GM19240 (cell line): Measurements from ENCODE around the gene MYO5B.

Experiments used
- DNase-seq: peaks from one replicate; pipeline ENCODE4 v3.0.0; 2011; ENCODE audit warnings: low spot score; ENCODE audit not compliant: insufficient read length

The MYO5B gene

DNA sequence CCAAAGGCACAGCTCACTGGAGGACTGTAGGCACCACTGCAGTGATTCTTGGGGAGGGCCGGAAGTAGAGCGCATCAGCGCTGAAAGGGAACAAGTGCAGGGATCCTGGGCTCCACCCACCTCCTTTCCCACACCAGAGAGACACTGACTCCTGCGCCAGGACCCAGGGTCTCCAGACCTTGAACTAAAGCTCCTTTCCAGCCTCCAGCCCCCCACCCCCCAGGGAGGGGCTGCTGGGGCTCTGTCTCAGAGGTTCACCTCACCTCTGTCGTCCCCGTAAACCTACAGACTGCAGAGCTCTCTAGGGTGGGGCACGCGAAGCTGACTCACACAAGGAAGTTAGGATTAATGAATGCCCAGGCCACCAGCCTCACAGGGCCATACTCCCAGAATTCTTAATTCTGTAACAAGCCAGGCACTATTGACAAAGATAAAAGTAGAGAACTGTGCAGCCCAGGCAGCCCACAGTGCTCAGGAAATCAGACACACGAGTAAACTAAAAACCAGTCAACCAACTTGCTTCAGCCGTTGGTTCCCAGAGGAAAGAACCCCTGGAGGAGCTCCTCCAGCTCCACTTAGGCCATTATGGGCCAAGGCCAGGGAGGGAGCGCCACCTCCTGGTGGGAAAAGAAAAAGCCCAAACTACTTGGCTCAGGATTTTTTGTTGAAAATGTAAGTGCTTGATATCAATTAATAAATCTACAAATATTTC is 336.5 kb downstream of the MYO5B start:
- peak; percentile 31 for DNase-seq

DNA sequence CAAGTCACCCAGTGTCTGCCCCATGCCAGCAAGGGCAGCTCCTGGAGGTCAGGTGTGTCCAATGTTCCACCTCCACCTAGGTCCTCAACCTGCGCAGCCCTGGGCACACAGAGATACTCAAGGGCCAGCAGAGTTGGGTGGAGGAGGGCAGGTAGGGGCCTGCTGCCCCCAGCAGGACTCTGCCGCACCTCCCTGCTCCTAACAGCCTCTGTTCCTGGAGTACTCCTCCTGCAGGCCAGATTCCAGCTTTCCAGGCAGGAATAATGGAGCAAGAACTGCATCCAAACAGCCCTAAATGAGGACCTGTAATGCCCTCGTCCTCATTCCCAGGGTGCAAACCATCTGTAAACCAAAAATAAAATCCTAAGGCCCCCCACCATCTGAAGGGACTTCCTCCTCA is 337.2 kb downstream of the MYO5B start:
- no peak for DNase-seq

DNA sequence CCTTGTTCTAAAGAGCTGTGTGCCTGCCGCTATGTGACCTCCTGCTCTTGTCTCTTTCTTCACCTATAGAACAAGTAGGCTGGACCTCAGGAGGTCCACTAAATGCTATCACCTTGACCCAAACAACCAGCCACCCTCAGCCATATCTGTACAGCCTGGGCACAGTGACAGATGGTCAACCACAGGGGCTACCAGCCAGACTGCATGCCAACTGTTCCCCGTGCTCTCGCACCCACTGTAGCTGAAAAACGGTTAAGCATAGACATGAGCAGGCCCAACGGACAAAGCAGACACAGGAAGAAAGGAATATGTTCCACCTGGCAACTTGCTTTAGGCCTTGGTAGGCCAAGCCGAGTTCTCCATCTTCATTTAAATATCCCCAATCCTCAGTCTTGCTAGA is 338.5 kb downstream of the MYO5B start:
- DNase-seq = no peak

DNA sequence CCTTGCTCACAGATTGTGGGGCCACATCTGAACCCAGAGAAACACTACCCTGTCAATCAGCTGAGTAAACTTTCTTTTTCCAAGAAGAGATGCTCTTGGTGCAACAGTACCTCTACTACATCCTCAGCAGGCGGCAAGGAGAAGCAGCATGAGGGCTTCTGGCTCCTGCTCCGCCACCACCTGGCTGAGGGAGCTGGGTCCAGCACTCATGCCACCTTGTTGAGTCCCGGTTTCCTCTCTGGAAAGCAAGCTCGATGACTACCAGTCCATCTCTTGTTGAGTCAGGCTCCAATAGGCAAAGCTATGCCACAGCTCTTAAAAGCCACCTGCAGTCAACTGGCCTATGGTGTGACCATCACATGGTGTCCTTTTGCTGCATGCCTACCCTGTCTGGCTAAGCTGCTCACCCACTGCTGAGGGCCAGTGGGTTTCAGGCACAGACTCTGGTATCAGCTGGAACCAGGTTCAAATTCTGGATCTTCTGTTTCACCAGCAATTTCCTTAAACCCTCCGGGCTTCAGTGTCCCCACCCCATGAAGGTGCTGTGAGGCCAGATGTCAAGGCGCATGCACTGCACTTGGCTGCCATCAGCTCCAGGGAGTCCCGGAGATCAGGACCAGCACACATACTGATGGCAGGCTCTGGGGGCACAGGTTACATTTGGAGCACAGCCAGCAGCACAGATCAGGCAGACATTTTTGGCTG is 339.1 kb downstream of the MYO5B start:
- no peak for DNase-seq

- DNase-seq = no peak
Measured at GRCh38 chr18:49854681-49855080, 340.3 kb downstream of the MYO5B start.

- no peak for DNase-seq
Measured at GRCh38 chr18:49853436-49853835, 341.5 kb downstream of the MYO5B start.

GRCh38 chr18:49853011-49853410 is 341.9 kb downstream of the MYO5B start:
- no peak for DNase-seq

DNA sequence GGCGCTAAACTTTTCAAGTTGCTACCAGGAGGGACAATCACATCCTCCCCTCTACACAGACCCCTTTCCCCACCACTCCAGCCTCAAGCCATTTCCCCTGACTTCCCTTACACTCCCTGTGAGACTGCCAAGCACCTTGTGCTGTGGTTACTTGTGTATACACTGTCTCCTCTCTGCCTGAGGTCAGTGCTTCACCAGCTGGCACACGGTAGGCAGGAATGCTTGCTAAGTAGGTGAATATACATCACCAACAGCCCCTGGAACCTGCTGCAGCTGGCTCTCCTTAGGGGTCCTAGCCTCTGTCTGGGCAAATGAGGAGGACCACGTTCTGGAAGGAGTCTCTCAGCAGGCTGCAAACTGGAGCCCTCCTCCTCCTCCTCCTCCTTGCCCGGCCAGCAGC is 343.3 kb downstream of the MYO5B start:
- DNase-seq = no peak

GRCh38 chr18:49850636-49851035 is 344.3 kb downstream of the MYO5B start:
- no peak for DNase-seq

DNA sequence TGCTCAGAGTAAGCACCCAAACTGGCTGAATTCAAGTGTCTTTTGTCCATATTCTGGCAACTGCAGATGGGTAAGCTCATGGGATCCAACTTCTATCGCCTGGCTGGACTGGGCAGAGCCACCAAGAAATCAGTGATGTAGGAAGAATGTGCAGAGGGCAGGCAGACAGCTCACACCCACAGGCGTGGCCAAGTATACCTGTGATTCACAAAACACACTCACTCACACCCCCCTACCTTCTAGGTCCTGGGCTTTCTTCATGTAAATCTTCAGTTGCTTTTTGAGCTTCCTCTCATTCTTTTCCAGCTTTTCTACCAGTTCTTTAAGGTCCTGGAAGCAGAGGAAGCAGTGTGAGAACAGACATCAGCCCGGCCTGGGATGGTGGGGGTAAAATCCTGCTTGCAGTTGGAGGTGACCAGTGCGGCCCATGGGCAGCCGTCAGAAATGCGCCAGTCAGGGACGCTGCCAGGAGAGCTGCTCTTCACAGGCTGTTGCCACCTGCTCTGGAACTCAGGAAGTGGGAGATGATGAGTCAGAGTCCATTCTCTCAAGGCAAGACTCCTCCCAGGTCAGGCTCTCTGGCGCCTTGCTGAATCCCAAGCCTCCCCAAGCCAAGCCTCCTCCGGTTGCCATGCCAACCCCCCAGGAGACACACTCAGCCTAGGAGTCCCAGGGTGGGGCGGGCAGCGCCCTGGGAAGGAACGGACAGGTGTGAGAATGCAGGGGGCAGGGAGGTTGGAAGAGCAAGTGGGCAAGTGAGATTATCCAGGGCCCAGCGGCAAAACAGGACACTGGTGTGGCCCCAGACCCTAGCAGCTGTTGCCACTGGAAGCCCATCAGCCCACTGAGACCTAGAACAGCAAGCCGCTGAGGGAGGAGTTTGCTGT is 345.4 kb downstream of the MYO5B start:
- no peak for DNase-seq

DNA sequence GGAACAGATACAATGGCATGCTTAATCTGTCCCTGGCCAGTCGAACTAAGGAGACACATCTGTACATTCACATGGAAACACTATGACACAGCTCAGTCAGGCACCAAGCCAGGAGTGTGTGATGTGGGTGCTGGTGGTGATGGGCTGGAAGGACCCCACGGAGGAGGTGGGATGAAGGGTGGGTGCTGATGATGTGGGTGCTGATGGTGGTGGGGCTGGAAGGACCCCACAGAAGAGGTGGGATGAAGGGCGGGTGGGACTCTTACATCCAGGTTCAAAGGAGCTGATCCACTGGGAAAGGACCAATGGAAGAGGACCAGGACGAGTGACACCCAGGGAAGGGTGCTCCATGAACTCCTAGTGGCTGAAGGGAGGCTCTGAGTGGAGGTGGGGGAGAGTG is 346.8 kb downstream of the MYO5B start:
- DNase-seq = no peak

GRCh38 chr18:49847524-49847923 is 347.4 kb downstream of the MYO5B start:
- no peak for DNase-seq

DNA sequence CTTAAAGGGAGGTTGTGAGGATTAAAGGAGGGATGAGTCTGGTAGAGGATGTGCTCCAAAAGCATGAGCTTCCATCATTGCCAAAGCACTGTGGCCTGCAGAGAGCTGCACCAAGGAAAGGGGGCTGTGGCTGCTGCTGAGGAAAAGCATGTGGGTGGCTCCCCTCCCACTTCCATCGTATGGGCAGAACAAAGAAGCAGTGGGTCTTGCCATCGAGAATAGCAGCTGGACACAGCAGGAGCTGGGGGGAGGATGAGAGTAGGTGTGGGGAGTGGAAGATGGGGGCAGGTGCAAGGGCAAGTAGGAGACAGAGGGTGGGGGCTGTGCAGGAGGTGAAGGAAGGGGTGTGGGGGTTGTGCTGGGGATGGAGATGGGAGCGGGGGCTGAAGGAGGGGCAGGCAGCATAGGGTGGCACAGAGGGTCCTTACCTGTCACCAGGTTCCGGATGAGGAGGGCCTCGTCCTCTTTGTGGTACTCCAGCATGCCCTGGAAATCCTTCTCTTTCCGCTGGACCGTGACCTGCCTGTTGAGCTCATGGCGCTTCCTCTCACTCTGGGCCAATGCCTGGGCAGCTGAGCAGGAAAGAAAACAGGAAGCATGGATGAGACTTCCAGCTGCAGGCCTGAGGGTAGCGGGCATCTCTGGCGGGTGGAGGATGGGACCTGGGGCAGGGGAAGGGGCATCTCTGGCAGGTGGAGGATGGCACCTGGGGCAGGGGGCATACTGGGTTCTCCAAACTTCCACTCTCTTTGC is 348.1 kb downstream of the MYO5B start:
- no peak for DNase-seq

- no peak for DNase-seq
Measured at GRCh38 chr18:49846361-49846662, 348.6 kb downstream of the MYO5B start.

DNA sequence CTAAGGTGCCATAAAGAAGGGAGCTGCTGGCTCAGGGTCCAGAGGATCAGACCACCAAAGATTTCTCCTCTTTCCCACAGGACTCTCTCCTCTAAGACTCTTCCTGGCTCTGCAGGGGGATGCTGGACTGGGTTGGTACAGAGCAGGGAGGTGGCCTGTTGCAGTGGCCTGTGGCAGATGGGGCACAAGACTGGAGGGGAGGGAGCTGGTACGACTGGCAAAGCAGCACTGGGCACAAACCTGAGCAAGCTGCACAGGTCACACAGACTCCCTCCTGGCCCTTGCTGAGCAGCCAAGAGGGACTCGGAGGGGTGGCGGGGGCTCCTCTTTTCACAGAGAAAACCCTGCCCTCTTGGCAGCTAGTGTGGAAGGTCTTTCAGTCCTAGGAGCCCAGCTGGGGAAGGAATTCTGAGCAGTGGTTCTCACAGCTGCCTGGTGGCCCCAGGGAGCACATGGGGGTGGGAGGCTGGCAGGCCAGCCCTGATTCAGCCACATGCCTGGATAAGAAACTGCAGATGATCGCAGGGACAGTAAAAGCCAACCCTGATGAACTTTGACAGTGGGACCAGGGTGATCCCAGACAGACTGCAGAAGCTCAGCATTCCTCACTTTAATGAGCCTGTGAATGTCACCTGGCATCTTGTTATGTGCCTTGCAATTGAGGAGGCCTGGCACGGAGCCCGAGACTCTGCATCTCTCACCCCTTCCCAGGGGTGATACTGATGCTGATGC is 349.2 kb downstream of the MYO5B start:
- no peak for DNase-seq

- DNase-seq = no peak
Measured at GRCh38 chr18:49844903-49845302, 350.0 kb downstream of the MYO5B start.

- DNase-seq = no peak
Measured at GRCh38 chr18:49843778-49844625, 350.9 kb downstream of the MYO5B start.

- DNase-seq = no peak
Measured at GRCh38 chr18:49843131-49843530, 351.8 kb downstream of the MYO5B start.

DNA sequence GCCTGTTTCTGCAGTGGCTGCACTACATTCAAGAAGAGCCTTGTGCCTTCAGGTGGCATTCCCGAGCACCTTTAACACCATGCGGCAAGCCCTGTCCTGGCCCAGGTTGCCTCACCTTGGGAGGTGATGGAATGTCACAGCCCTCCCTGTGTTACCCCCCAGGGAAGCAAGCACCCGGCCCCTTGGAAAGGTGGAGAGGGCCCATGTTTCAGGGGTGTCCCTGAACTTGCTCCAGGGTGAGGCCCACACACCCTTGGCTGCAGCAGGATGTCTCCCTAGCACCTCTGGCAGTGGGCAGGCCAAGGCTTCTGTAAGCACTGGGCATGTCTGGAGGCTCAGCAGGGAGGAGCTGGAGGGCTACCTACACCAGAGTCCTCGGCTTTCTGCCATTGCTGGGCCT is 352.3 kb downstream of the MYO5B start:
- DNase-seq = no peak
